Endometrial microvascular endothelial cells (primary cell): Measurements from ENCODE around the gene CPOX. TPM values are rescaled to one million over a fixed set of nuclear protein-coding genes. Genes with fewer than 3 reads are reported as not detected.

Experiments
- in situ Hi-C: cut with HindIII; loops from 2 replicates; pipeline ENCODE4 v1.10.0; 2017; ENCODE audit warnings: low sequenced_read_pairs, low pct_unique_long_range_greater_than_20kb; ENCODE audit errors: inconsistent ontology term
- total RNA-seq: library from RNA; depleted of rRNA; stranded (reverse); fragments of >200 nt; gene quantifications from one replicate; pipeline ENCODE4 v1.2.3, GENCODE V29; 2015; ENCODE audit errors: inconsistent ontology term

CPOX gene
- total RNA-seq, 1 donor from 2014 or later, result 24.0 TPM

DNA sequence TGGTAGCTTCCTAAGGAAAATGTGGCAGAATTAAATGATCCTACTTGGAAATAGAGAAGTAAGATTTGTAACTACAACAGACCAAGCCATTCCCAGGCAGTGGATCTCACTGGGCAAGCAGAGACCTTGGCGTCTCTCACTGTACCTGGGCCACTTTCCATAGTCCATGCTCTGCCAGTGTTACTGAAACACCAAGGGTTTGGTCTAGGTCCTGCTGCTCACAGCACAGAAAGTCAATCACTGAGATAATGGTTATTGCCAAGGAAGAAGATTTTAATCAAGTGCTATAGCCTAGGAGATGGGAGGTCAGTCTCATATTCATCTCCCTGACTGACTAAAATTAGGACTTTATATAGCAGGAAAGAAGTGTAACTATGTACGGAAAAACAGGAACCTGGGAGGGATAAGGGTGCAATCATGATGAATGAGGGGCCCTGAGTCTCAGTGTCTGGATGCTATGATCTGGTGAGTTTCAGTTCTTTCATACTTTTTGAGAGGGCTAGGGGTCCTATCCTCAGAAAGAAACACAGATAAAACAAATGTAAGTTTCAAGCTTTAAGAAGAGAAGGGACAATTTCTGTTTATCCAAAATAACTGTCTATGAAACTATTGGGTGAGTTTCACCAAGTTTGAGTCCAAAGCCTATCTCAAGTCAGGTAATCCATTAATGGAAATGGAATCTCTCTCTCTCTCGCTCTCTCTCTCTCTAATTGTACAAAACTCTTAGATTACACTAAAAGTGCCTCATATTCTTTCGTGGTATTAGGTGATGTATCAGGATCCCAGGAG, 41.0 kb downstream of the CPOX start:
- in situ Hi-C loops, result no loop called here

DNA sequence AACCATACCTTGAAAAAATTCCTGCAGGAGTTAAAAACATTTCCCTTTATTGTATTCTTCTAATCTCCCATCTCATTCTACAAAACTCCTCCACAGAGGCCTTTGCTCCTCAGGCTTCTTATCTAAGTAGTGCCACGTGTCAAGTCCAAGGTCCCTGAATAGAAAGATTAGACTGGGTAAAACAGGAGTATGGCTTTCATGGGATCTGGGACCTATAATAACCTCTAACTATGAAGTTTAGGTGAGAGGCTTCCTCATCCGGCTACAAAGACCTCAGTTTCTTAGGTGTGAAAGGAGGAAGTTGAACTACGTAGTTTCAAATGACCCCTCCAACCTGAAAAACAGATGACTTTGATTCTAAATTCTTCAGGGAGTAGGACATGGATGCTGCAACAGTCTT, 41.7 kb downstream of the CPOX start:
- in situ Hi-C loops, result no loop called here

DNA sequence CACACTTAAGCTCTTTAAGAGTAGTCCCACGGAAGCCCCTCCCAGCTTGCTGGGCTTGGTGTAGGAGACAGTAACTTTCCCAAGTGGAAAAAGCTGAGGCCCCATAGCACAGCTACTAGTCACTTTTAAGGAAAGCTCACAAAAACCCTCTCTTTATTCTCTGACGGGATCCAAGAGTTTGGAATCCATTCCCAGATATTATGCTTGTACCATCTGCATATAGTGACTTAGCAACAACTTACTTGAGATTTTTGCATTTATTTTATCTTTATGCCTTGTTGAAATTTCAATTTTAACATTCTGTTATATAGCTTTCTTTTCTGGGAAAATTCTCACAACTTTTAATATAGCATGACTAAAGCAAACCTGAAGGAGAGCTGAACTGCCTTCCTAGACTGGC, 42.2 kb downstream of the CPOX start:
- in situ Hi-C loops, result no loop called here

DNA sequence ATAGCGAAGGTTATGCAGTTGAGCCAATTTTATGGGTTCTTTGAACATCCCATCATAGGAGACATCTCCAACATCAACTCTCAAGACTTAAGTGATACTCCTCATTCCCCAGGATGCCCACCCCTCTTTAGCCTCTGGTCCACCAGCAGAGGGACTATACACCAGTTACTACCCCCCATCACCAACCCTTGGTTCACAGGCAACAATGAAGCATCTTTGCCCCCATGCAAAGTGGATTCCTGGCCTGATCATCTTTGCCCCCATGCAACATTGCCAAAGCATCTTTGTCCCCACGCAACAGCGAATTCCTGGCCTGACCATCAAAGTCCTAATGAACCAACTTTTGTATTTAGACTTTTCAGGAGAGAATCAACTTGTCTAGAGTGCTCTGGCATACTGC, 42.6 kb downstream of the CPOX start:
- in situ Hi-C loops, result no loop called here

DNA sequence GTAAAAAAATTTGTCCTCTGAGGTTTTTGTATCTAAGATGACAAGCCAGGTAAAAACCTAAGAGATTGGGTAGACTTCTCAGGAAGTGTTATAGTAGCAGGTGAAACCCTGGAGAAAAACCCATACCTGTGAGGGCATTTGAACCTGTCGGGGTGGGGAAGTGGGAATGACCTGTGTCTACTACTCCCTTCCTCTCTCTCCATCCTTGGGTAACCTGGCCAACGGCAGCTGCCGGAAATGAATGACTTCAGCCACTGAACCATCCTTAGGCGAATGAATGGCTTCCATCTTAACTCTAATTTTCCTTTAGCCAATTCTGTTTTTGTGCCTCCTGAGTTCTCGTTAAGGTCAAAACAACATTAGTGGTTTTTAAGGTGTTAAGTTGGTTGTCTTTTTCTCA, 44.9 kb downstream of the CPOX start:
- in situ Hi-C loops, result no loop called here

DNA sequence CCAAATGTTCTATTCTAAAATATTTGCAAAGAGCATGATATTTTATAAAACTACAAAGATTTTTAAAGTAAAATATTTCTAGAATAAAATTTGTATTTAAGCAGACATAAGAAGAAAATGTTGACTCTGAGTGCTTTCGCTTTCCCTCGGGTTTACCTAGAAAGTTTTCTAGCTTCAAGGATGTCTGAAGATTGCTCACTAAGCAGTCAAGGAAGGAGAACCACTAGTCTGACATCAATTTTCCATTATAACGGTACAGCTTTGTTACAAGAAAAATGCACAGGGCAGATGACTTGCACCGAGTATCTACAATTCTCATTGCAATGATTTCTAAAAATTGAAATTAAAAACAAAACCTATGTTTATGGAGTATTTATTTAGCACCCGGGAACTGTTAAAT, 47.5 kb downstream of the CPOX start:
- in situ Hi-C loops, result no loop called here

DNA sequence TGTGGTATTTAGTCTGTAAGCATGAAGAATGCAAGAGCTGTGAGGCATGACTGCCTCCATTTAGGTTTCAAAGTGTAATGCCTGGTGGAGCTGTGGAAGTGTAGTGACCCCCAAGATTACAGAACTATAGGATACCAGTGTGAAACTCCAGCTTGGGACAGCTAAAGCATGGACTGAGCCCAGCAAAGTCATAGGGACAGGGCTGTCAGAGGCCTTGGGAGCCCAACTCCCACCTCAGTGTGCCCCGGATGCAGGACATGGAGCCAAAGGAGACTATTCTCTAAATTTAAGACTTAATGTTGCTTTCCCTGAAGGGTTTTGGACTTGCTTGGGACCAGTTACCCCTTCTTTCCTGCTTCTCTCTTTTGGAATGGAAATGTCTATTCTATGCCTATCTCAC, 50.8 kb downstream of the CPOX start:
- in situ Hi-C loops, result no loop called here

DNA sequence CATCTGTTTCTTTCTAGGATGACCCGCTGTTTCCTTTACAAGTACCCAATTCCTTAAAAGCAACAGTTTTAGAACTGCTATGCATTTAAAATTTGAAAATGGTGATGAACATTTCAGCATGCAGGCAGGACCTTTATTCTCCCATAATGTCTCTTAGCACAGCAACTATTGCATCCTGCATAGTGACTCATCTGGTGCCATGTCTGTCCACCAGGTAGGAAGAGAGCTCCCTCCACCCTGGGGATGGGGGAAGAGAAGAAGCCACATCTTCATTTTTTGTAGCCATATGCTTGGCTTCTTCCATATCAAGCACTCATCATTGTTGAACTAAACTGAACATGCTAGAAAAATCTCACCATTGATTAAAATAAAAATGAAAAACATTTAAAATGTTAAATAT, 51.7 kb downstream of the CPOX start:
- in situ Hi-C loops, result no loop called here

DNA sequence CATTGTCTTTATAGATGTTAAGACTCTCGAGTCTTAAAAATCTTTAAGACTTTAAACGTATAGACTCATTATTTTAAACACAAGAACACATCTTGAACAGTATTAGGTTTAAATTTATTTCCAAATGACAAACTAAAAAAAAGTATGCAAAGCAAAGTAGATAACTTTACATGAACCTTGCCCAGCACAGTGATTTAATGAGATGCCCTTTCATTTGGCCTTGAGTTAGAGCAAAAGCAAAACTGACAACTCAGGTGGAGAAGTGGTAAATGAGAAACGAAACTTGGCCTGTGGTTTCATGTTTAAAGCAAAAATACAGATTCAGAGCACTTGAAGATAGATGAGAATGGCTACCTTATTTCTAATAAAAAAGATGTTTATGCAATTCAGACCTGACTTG, 53.1 kb downstream of the CPOX start:
- in situ Hi-C loops, result no loop called here

DNA sequence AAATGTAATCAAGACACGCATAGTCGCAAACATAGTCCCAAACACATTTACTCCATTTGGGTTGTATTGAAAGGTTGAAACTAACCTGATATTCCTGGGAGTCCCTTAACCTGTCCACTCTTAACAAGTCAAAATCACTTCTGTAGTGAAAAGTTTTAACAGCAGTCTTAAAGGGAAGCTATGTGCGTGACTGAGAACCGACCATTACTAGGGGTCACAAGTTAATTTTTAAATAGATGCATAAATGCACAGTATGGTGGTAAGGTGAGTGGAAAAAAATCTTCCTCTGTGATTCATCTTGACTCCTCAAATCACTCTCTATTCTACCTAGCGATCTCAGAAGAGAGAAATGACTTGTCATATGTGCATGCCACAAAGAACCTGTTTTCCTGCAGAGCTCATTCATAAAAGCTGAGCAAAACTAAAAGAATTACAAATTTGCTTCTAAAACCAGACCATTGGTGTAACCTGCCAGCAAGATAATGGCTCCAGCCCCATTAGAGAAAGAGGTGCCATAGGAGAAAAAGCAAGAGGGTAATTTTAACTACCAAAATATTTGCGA, 56.9 kb downstream of the CPOX start:
- in situ Hi-C loops, result no loop called here

DNA sequence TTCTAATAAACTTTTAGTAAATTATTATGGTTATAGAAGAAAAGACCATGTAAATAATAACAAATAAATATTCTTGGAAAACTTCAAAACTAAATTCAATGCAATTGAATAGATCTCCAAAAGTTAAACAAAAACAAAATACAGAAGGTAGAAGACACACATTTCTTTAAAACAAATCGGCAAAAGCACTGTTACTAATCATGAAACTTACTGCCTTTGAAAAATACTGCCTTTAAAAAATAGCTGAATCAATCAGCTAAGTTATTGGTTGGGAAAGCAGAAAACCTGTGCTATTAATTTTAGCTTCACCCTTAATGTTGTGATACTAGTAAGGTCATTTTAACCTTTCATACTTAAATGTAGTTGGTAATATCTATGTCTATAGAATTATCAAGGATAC, 58.7 kb downstream of the CPOX start:
- in situ Hi-C loops, result no loop called here

DNA sequence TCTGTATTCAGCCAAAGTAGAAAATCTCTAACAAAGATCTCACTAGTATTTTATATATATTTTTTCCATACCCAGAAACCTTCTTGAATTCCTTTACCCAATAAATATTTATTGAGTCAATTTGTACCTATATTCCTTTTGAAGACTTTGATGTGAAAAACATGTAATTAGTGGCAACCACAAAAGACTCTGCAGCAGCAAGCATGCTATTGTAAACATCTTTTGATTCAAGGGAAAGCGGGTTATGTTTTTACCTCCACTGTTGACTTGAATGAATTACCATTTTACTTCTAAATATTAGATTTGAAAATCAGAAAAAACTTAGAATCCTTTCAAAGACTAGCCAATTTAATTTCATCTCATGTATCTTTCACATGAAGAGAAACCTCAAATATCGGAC, 59.2 kb downstream of the CPOX start:
- in situ Hi-C loops, result no loop called here

DNA sequence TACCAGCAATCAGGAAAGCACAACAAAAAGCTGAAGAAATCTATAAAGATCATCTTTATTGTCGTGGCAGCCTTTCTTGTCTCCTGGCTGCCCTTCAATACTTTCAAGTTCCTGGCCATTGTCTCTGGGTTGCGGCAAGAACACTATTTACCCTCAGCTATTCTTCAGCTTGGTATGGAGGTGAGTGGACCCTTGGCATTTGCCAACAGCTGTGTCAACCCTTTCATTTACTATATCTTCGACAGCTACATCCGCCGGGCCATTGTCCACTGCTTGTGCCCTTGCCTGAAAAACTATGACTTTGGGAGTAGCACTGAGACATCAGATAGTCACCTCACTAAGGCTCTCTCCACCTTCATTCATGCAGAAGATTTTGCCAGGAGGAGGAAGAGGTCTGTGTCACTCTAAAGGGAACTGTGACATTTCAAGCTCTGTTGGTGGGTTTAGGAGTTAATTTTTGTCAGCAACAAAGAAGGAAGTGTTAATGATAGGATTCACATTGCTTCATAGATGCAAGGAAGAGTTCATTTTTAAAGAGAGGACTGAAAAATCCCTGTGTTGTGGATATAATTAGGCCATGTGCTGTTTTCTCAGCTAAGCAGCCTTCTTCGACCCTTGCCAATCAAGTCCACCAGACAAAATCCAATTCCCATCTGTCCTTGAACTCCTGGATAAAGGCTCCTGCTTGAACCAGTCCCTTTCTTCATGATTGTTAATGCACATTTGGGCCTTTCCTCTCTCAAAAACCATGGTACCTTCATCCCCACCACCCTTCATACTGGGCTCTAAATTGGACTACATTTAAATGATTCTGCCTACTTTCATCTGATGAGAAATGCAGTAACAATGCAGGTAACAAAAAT, 60.5 kb downstream of the CPOX start:
- in situ Hi-C loops, result no loop called here

DNA sequence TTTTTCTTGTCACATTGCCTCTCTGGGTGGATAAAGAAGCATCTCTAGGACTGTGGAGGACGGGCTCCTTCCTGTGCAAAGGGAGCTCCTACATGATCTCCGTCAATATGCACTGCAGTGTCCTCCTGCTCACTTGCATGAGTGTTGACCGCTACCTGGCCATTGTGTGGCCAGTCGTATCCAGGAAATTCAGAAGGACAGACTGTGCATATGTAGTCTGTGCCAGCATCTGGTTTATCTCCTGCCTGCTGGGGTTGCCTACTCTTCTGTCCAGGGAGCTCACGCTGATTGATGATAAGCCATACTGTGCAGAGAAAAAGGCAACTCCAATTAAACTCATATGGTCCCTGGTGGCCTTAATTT, 61.2 kb downstream of the CPOX start:
- in situ Hi-C loops, result no loop called here

DNA sequence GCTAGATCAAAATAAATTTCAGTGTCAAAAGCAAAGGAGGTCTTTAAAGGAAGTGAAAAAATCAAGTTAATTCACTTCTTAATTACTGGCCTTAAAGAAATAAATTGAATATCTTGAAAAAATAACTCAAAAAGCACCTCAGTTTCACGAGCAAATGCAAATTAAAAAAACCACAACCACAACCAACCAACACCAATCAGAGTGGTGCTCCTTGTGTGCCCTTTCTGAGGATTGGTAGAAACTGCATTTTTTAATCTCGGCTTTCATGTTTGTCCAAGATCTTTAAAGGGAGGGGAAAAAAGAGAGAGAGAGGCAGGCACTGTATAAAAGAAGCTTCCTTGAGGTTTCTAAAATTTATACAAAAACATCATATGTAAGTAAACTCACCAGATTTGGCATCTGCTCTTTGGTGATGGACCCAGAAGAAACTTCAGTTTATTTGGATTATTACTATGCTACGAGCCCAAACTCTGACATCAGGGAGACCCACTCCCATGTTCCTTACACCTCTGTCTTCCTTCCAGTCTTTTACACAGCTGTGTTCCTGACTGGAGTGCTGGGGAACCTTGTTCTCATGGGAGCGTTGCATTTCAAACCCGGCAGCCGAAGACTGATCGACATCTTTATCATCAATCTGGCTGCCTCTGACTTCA, 61.7 kb downstream of the CPOX start, which contains the start of gene GPR15:
GPR15 (plus strand) TSS at position 357 of the 653 bp plus-strand sequence; CDS start at position 413, 56 bp downstream.
- in situ Hi-C loops, result no loop called here

DNA sequence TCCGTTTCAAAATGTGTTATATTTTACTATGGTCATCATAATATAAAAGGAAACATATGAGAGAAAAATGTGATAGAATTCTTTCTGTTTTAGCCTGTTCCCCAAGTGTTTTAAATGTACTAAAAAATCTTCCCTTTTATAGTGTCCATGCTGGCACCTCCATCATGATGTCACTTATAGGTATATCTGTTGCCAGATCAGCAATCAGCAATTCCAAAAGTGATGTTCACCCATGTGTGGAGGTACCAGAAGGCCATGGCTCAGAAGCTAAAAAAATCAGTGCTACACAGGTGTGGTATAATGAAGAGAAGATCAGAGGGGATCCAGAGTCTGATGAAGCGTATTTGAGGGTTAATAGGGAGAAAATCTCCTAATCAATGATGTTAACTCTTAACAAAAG, 62.7 kb downstream of the CPOX start:
- in situ Hi-C loops, result no loop called here

DNA sequence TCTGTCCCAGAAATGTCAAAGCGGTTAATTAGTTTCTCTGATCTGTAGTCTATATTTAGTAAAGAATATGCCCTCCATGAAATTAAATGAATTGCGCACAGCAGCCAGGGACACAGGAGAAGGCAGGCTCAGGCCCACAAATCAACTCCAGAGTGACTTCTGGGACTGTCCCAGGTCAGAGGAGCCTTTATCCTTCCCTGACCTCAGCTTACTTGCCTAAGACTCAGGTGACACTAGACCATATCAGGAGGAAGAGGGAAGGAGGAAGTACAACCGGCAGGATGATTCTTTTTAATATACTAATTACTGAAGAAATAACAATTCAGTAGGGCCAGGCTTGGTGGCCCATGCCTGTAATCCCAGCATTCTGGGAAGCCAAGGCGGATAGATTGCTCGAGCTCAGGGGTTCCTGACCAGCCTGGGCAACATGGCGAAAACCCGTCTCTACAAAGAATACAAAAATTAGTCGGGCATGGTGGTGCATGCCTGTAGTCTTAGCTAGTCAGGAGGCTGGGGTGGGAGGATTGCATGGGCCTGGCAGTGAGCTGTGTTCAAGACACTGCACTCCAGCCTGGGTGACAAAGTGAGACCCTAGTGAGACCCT, 63.5 kb downstream of the CPOX start:
- in situ Hi-C loops, result no loop called here
